HepG2 (cell line): ENCODE measurements around the gene AK8. TPM values are rescaled to one million over a fixed set of nuclear protein-coding genes. Genes with fewer than 3 reads are reported as not detected.

ENCODE experiments used
- ATAC-seq: fragments of 200-7000 bp; cut with Tn5 transposase; 3 replicates; pipeline ENCODE4 v1.9.1; 2020; ENCODE audit warnings: mild to moderate bottlenecking, moderate library complexity
- BruUV-seq: library from RNA; stranded (reverse); fragments of 400-500 nt; replicated peaks from 2 replicates; lab custom pipeline; 2021; lab: Mats Ljungman, UMichigan
- CTCF ChIA-PET: fragments of 300-600 bp; formaldehyde crosslinking; extraction: SDS; loops from one replicate; lab custom pipeline; 2021; ENCODE audit warnings: low total read pairs, inconsistent platforms, low intra/inter-chr PET ratio; lab: Yijun Ruan, JAX
- POLR2A ChIA-PET: fragments of 350-600 bp; sonication (Branson Sonifier 250); formaldehyde crosslinking; loops from one replicate; lab custom pipeline; 2020; ENCODE audit warnings: antibody characterized with exemption, inconsistent platforms; lab: Yijun Ruan, JAX
- DNase-seq: peaks from one replicate; pipeline ENCODE4 v3.0.0-alpha.2; 2015; ENCODE audit warnings: low spot score
- FAIRE-seq: peaks from 3 replicates; lab custom pipeline; 2011; peaks lifted over from hg19 to GRCh38; lab: Jason Lieb, UNC
- H2AFZ ChIP-seq: one replicate; pipeline ENCODE4 v1.6.1; 2011; ENCODE audit warnings: low read length, inconsistent platforms
- H3K27ac ChIP-seq: fragments of 300-600 bp; 3 replicates; pipeline ENCODE4 v1.8.0; 2011; ENCODE audit warnings: mixed run types, mild to moderate bottlenecking, mixed read lengths, low read length, inconsistent platforms; ENCODE audit not compliant: insufficient read depth; ENCODE audit errors: extremely low read length
- H3K27me3 ChIP-seq, 2 experiments: fragments of 200-600 bp in 1 of 2; 2 replicates in 1 of 2; 3 replicates in 1 of 2; pipeline versions ENCODE4 v1.6.0 to v1.8.0; 2011; ENCODE audit warnings: low read length in 2 of 2, mild to moderate bottlenecking in 2 of 2, moderate library complexity in 2 of 2, inconsistent platforms in 1 of 2; ENCODE audit not compliant: insufficient read depth in 2 of 2, control insufficient read depth in 1 of 2
- H3K36me3 ChIP-seq, 2 experiments: fragments of 200-600 bp in 1 of 2; replicated peaks in 1 of 2; 2 replicates in 1 of 2; 3 replicates in 1 of 2; pipeline versions ENCODE4 v1.5.1 to v1.8.0; 2011; ENCODE audit warnings: low read length in 2 of 2, inconsistent platforms in 1 of 2; ENCODE audit not compliant: insufficient read depth in 2 of 2, control insufficient read depth in 1 of 2
- H3K4me1 ChIP-seq: 2 replicates; pipeline ENCODE4 v1.5.1; 2012; ENCODE audit warnings: low read length, inconsistent platforms; ENCODE audit not compliant: insufficient read depth
- H3K4me2 ChIP-seq: 2 replicates; pipeline ENCODE4 v1.6.0; 2011; ENCODE audit warnings: low read depth, low read length, inconsistent platforms
- H3K4me3 ChIP-seq, 3 experiments: fragments of 200-600 bp in 1 of 3; sonication (generic), shearing (Covaris generic) in 1 of 3; replicated peaks in 1 of 3; 2 replicates each; pipeline ENCODE4 v1.5.1; 2011 to 2016; ENCODE audit warnings: low read length in 3 of 3, inconsistent platforms in 2 of 3, low read depth in 2 of 3, mild to moderate bottlenecking in 2 of 3, control low read depth in 1 of 3, mixed read lengths in 1 of 3; ENCODE audit not compliant: insufficient read depth in 1 of 3
- H3K79me2 ChIP-seq: one replicate; pipeline ENCODE4 v1.6.1; 2011; ENCODE audit warnings: low read length, inconsistent platforms; ENCODE audit not compliant: insufficient read depth
- H3K9ac ChIP-seq: 2 replicates; pipeline ENCODE4 v1.6.0; 2011; ENCODE audit warnings: mild to moderate bottlenecking, low read depth, low read length, inconsistent platforms; ENCODE audit not compliant: insufficient read depth
- H3K9me3 ChIP-seq: 2 replicates; pipeline ENCODE4 v1.5.1; 2012; ENCODE audit warnings: mild to moderate bottlenecking, low read length
- H4K20me1 ChIP-seq: 2 replicates; pipeline ENCODE4 v1.6.0; 2011; ENCODE audit warnings: inconsistent platforms, mild to moderate bottlenecking, low read length, moderate library complexity; ENCODE audit not compliant: insufficient read depth
- ATF4 ChIP-seq, 2 experiments: fragments of 450-650 bp in 1 of 2; sonication (generic) in 1 of 2; formaldehyde crosslinking; IDR thresholded peaks; 2 replicates each; pipeline versions ENCODE4 v1.5.0 to v1.8.0; 2020 to 2022; ENCODE audit warnings: mild to moderate bottlenecking in 1 of 2, missing genetic modification reagents in 1 of 2
- ETS1 ChIP-seq: sonication (generic); formaldehyde crosslinking; IDR thresholded peaks from 2 replicates; pipeline ENCODE4 v1.4.0; 2020; ENCODE audit warnings: missing genetic modification reagents
- PATZ1 ChIP-seq: sonication (generic); formaldehyde crosslinking; IDR thresholded peaks from 2 replicates; pipeline ENCODE4 v1.4.0; 2020; ENCODE audit warnings: missing genetic modification reagents
- SOX6 ChIP-seq, 2 experiments: fragments of 450-650 bp in 1 of 2; sonication (generic) in 1 of 2; formaldehyde crosslinking in 1 of 2; IDR thresholded peaks; 2 replicates each; pipeline versions ENCODE4 v1.4.0 to v1.6.1; 2017 to 2020; ENCODE audit warnings: antibody characterized with exemption in 1 of 2, mild to moderate bottlenecking in 1 of 2, missing genetic modification reagents in 1 of 2
- SUZ12 ChIP-seq: fragments of 150-350 bp; IDR thresholded peaks from 2 replicates; pipeline ENCODE4 v1.6.1; 2014; ENCODE audit warnings: low read depth, low read length
- TAF15 ChIP-seq: fragments of 200-400 bp; formaldehyde crosslinking; IDR thresholded peaks from one replicate; pipeline ENCODE4 v1.6.1; 2018; ENCODE audit warnings: mild to moderate bottlenecking, low read depth, low read length; ENCODE audit not compliant: poor library complexity, severe bottlenecking
- ZFP41 ChIP-seq: sonication (generic); formaldehyde crosslinking; IDR thresholded peaks from 2 replicates; pipeline ENCODE4 v1.4.0; 2020; ENCODE audit warnings: mild to moderate bottlenecking, missing genetic modification reagents, borderline replicate concordance
- ZNF629 ChIP-seq: sonication (generic); formaldehyde crosslinking; conservative IDR thresholded peaks from 2 replicates; pipeline ENCODE4 v1.5.0; 2020; ENCODE audit warnings: missing genetic modification reagents
- WGBS: methylation state at CpG from one replicate; pipeline ENCODE4 v1.1.6; 2017; ENCODE audit warnings: low lambda C conversion rate; 5-methylcytosine and 5-hydroxymethylcytosine counted together
- in situ Hi-C: cut with HindIII; loops from 2 replicates; pipeline ENCODE4 v1.10.0; 2017; ENCODE audit warnings: low pct_unique_long_range_greater_than_20kb; ENCODE audit not compliant: extremely low pct_ligation_motif_present
- intact Hi-C: fragments of 100-400 bp; cut with micrococcal nuclease; formaldehyde crosslinking; loops from one replicate; pipeline ENCODE4 v1.10.0; 2022; ENCODE audit not compliant: unreplicated experiment
- polyA plus RNA-seq, 8 experiments: library from polyadenylated mRNA; depleted of rRNA in 3 of 8; stranded (reverse) in 7 of 8; unstranded in 1 of 8; fragments of >200 nt; fragmentation: Illumina TruSeq in 4 of 8; extraction: Trizol in 4 of 8; gene quantifications; 2 replicates each; pipeline versions ENCODE4 v1.2.1 to v1.2.3, GENCODE V29; 2011 to 2016; ENCODE audit warnings: low read depth in 4 of 8, missing spikeins in 1 of 8, mixed read lengths in 1 of 8; ENCODE audit not compliant: insufficient read depth in 1 of 8
- total RNA-seq, 5 experiments: library from RNA; depleted of rRNA; stranded (reverse); fragments of >200 nt; fragmentation: Illumina TruSeq; extraction: Trizol; gene quantifications; 2 replicates each; pipeline ENCODE4 v1.2.3, GENCODE V29; 2016; ENCODE audit warnings: low read depth in 1 of 5
- TF ChIP-seq, protein P1 (sequence below): sonication (generic); IDR thresholded peaks from 2 replicates; pipeline ENCODE4 v1.6.1; 2016; ENCODE audit warnings: low read depth, borderline replicate concordance

AK8 gene
- total and polyA plus RNA-seq, 2 of the 13 experiments (the other 11 are each of a cell fraction or from before 2014, with no cell fraction given): 0.11 TPM; not detected in 1

GRCh38 chr9:132886334-132886725 lies 8.2 kb upstream of the AK8 start:
- FAIRE-seq (no peak), ATAC-seq (no peak), DNase-seq (no peak)
- H2AFZ ChIP-seq: no peak overlapping the region
- H3K27me3 ChIP-seq: no peaks in the 10 kb centered on the region
- peaks cover 16% of the 10 kb centered on the region for H3K4me1 ChIP-seq
- POLR2A ChIA-PET: no interaction called here
- BruUV-seq: no TSS peak
- TF ChIP-seq ETS1 (CRISPR knock-in tag) (no peak), TAF15 (no peak), SUZ12 (no peak), ZNF629 (peak; percentile 41)
- TF ChIP-seq, protein P1, sequence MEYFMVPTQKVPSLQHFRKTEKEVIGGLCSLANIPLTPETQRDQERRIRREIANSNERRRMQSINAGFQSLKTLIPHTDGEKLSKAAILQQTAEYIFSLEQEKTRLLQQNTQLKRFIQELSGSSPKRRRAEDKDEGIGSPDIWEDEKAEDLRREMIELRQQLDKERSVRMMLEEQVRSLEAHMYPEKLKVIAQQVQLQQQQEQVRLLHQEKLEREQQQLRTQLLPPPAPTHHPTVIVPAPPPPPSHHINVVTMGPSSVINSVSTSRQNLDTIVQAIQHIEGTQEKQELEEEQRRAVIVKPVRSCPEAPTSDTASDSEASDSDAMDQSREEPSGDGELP: no peak
- CTCF ChIA-PET: no interaction called here
- 79% methylated on average over 4 of the region's 6 CpGs for WGBS
- H3K36me3 ChIP-seq: no peaks in the 10 kb centered on the region
- peak overlapping the region; percentile 48; the same call in 1 of the 2 replicates for H3K4me2 ChIP-seq
- in situ Hi-C loops: no loop called here
- intact Hi-C loops: no loop called here
- no peak overlapping the region for H3K4me3 ChIP-seq
- no peaks in the 10 kb centered on the region for H4K20me1 ChIP-seq
- no peaks in the 10 kb centered on the region for H3K79me2 ChIP-seq
- H3K27ac ChIP-seq: no peak overlapping the region
- no peak overlapping the region for H3K9ac ChIP-seq
- no peaks in the 10 kb centered on the region for H3K9me3 ChIP-seq

- Histone ChIP-seq H3K9me3 (no peaks in the 10 kb centered on the region), H3K27ac (no peak overlapping the region), H3K27me3 (no peaks in the 10 kb centered on the region), H2AFZ (no peak overlapping the region), H3K79me2 (no peaks in the 10 kb centered on the region), H3K4me1 (peaks cover 16% of the 10 kb centered on the region), H3K4me3 (peak overlapping the region in 1 of 3 experiments; percentile 23; a peak in 1 of 6 replicates), H3K4me2 (peak overlapping the region; percentile 48), H3K9ac (no peak overlapping the region), H4K20me1 (no peaks in the 10 kb centered on the region), H3K36me3 (no peaks in the 10 kb centered on the region)
- ATAC-seq (peak; percentile 76), FAIRE-seq (peak; percentile 51), DNase-seq (peak; percentile 43)
- CTCF ChIA-PET: no interaction called here
- BruUV-seq: no TSS peak
- intact Hi-C loops (no loop called here), in situ Hi-C loops (no loop called here)
- WGBS: 3% methylated on average over 8 of the region's 9 CpGs
- POLR2A ChIA-PET: no interaction called here
- TF ChIP-seq PATZ1 (CRISPR knock-in tag) (peak; percentile 62; the same call in 1 of the 2 replicates), SOX6 (IDR thresholded peaks at IDR 0.05) (no peak), SOX6 (CRISPR knock-in tag; IDR thresholded peaks at IDR 0.05) (no peak; the same call in 1 of the 2 replicates), ZFP41 (CRISPR knock-in tag) (no peak), ATF4 (CRISPR knock-in tag; IDR thresholded peaks at IDR 0.05) (peak in 1 of 2 experiments; percentile 30; a peak in 1 of 4 replicates)
Measured at GRCh38 chr9:132885720-132886333, 7.7 kb upstream of the AK8 start.
